GM10266 (cell line): Measurements from ENCODE around the gene ZNF619.

Source experiments
- DNase-seq: peaks from one replicate; pipeline ENCODE4 v3.0.0; 2012; ENCODE audit errors: extremely low spot score
- TF ChIP-seq, protein P1 (sequence below): IDR thresholded peaks from 2 replicates; pipeline ENCODE4 v1.5.1; 2012; ENCODE audit warnings: mild to moderate bottlenecking, low read depth; ENCODE audit not compliant: control insufficient read depth, insufficient read depth; ENCODE audit errors: missing control alignments

ZNF619 gene

DNA sequence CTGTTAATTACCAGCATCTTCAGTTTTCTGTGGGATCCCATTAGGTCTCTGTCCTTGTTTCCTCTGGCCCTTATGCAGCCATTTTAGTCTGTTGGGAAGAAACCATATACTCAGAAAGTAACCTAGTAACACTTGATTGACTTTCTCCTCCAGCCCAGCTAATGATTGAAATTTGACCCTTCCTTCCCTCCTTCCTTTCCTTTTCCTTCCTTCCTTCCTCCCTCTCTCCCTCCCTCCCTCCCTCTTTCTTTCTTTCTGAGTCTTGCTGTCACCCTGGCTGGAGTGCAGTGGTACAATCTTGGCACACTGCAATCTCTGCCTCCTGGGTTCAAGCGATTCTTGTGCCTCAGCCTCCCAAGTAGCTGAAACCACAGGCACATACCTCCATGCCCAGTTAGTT is 23.0 kb downstream of the ZNF619 start:
- TF ChIP-seq, protein P1, sequence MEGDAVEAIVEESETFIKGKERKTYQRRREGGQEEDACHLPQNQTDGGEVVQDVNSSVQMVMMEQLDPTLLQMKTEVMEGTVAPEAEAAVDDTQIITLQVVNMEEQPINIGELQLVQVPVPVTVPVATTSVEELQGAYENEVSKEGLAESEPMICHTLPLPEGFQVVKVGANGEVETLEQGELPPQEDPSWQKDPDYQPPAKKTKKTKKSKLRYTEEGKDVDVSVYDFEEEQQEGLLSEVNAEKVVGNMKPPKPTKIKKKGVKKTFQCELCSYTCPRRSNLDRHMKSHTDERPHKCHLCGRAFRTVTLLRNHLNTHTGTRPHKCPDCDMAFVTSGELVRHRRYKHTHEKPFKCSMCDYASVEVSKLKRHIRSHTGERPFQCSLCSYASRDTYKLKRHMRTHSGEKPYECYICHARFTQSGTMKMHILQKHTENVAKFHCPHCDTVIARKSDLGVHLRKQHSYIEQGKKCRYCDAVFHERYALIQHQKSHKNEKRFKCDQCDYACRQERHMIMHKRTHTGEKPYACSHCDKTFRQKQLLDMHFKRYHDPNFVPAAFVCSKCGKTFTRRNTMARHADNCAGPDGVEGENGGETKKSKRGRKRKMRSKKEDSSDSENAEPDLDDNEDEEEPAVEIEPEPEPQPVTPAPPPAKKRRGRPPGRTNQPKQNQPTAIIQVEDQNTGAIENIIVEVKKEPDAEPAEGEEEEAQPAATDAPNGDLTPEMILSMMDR = no peak
- DNase-seq = no peak

DNA sequence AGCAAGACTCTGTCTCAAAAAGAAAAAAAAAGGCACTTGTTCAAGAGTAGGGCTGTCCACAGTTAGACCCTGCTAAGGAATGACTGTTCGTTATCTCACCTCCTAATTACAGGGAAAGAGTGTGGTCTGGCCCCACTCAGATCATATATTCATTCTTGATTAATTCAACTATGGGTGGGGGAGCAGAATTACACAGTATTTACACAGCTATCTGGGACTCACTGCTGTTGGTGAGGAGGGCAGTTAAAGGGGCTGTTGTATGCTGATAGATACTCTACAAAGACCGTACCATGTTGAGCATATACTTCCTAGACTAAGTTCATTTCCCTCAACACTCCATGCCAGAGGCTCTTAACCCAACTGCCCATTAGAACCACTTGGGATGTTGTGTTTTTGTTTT is 25.1 kb downstream of the ZNF619 start:
- TF ChIP-seq, protein P1 = no peak
- no peak for DNase-seq

GRCh38 chr3:40504636-40505430 is 27.9 kb downstream of the ZNF619 start:
- TF ChIP-seq, protein P1 = no peak
- DNase-seq = no peak

DNA sequence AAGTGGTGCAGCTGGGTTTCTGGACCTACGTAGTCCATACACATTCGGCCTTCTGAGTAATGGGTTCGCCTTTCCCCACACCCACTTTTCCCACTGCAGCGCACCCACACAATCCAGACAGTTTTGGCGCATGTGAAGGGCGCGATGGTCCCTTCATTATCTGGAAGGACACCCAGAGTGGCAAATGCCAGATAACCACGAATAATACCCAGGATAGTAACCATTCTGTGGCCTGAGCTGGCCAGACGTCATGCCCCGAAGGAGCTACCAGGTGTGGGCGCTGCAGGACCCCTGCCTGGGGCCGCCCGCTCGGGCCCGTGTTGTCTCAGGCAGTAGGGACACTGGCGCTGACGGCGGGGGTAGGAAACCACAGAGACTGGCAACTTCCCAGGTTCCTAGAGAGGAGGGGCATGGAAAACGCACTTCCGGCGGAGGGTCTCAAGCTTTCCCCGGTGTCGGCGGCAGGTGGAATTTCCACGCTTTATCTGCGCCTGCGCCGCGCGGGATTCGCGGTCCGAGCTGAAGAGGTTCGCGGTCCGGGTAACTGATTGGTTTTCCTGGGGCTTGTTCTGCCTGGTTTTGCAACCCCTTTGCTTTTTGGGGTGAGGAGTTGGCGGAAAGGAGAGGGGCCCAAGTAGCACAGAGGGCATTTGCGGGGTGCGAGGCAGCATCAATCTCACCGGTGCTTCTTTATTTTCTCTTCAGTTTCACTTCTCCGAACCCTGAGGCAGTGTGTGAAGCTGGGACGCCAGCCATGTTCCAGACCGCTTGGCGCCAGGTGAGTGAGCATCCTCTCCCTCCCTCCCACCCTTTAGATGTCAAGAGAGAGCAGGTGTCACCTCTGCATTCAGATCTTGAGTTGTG is 28.9 kb downstream of the ZNF619 start, which contains the start of gene ZNF620:
TSS of gene ZNF620 (plus strand) at position 441 of the 864 bp plus-strand sequence. CDS start at position 755, 314 bp downstream.
- TF ChIP-seq, protein P1 = peak; percentile 52
- peak; percentile 61 for DNase-seq

- TF ChIP-seq, protein P1 = no peak
- DNase-seq = no peak
These were observed 34.3 kb downstream of the ZNF619 start for GRCh38 chr3:40511031-40511718.

DNA sequence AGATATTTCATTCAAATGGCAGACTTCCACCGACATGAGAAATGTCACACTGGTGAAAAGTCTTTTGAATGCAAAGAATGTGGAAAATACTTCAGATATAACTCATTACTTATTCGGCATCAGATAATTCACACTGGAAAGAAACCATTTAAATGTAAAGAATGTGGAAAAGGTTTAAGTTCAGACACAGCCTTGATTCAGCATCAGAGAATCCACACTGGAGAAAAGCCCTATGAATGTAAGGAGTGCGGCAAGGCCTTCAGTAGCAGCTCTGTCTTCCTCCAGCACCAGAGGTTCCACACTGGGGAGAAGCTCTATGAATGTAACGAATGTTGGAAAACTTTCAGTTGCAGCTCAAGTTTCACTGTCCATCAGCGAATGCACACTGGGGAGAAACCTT is 39.3 kb downstream of the ZNF619 start:
- no peak for DNase-seq
- TF ChIP-seq, protein P1 = no peak
